ENCODE data around the gene CKS1B. TPM values are rescaled to one million over a fixed set of nuclear protein-coding genes. Genes with fewer than 3 reads are reported as not detected.

CKS1B gene
- total RNA-seq, 2 donors from 2014 or later = 33.5 to 47.5 TPM

GRCh38 chr1:154964359-154964758 lies 10.1 kb upstream of the CKS1B start:
- Histone ChIP-seq H3K4me3 (no peak overlapping the region), H3K27me3 (replicated peaks; ENCODE audit: insufficient read depth) (no peaks in the 10 kb centered on the region), H3K27ac (no peak overlapping the region), H3K4me1 (replicated peaks) (peaks cover 16% of the 10 kb centered on the region), H3K36me3 (peaks cover 0 to 14% of the 10 kb centered on the region in 2 donors), H3K9me3 (no peaks in the 10 kb centered on the region)
- DNase-seq (ENCODE audit: low spot score) = no peak
- intact Hi-C loops (cut with DNase I) = loop anchor here (5.0 kb wide), 2 partner anchors 33 to 88 kb away; partner anchors contain the start of gene ADAM15
- no peak for TF ChIP-seq POLR2AphosphoS5 (IDR thresholded peaks at IDR 0.05)
- no peak for TF ChIP-seq POLR2A (IDR thresholded peaks at IDR 0.05)
- TF ChIP-seq, protein P1, sequence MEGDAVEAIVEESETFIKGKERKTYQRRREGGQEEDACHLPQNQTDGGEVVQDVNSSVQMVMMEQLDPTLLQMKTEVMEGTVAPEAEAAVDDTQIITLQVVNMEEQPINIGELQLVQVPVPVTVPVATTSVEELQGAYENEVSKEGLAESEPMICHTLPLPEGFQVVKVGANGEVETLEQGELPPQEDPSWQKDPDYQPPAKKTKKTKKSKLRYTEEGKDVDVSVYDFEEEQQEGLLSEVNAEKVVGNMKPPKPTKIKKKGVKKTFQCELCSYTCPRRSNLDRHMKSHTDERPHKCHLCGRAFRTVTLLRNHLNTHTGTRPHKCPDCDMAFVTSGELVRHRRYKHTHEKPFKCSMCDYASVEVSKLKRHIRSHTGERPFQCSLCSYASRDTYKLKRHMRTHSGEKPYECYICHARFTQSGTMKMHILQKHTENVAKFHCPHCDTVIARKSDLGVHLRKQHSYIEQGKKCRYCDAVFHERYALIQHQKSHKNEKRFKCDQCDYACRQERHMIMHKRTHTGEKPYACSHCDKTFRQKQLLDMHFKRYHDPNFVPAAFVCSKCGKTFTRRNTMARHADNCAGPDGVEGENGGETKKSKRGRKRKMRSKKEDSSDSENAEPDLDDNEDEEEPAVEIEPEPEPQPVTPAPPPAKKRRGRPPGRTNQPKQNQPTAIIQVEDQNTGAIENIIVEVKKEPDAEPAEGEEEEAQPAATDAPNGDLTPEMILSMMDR (IDR thresholded peaks at IDR 0.05) = no peak
- WGBS = 86% methylated on average over 6 of the region's 6 CpGs

GRCh38 chr1:154966111-154966510 lies 8.4 kb upstream of the CKS1B start:
- peaks cover 0 to 14% of the 10 kb centered on the region in 2 donors for H3K36me3 ChIP-seq
- intact Hi-C loops (cut with DNase I) = no loop called here

DNA sequence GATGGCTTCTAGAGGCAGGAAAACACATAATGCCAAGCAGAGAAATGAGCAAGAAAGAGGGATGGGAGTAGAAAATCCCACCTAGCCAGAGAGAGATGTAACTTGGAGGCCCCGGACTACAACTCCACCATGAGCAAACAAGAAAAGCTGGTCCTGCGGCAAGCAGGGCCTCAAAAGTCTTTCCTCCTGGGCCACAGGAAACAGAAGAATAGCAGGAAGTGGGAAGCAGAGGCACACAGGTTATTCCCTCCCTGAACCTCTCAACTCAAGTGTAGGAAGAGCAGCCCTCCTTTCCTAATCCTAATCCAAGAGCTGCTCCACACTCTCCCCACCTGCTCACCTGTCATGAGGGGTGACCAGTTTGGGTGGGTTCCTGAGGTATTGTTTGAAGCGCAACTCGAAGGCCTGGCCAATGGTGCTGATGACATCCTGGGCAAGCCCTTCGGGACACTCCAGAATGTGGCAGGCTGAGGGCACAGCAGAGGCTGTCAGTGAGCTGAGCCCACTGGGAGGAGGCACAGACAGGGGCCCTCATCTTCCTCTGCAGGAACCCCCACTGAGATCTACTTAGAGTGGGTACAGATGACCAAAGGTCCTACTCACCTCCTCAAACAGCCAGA lies 7.0 kb upstream of the CKS1B start:
- H3K9me3 ChIP-seq = no peaks in the 10 kb centered on the region
- peak overlapping the region; percentile 19 to 99 for H3K27ac ChIP-seq
- DNase-seq (ENCODE audit: low spot score) = no peak
- intact Hi-C loops (cut with DNase I) = no loop called here
- no peaks in the 10 kb centered on the region for H3K27me3 ChIP-seq (replicated peaks; ENCODE audit: insufficient read depth)
- 70% methylated on average over 4 of the region's 5 CpGs for WGBS
- H3K4me3 ChIP-seq = no peak overlapping the region
- peaks cover 0 to 14% of the 10 kb centered on the region in 2 donors for H3K36me3 ChIP-seq
- H3K4me1 ChIP-seq (replicated peaks) = peaks cover 22% of the 10 kb centered on the region
- TF ChIP-seq POLR2AphosphoS5 (IDR thresholded peaks at IDR 0.05) (peak; percentile 26), POLR2A (IDR thresholded peaks at IDR 0.05) (no peak)

More at GRCh38 chr1:154966111-154966510, 8.4 kb upstream of the CKS1B start:
- Histone ChIP-seq H3K4me1 (replicated peaks) (peaks cover 15% of the 10 kb centered on the region), H3K4me3 (no peak overlapping the region), H3K9me3 (no peaks in the 10 kb centered on the region), H3K27ac (no peak overlapping the region), H3K27me3 (replicated peaks; ENCODE audit: insufficient read depth) (no peaks in the 10 kb centered on the region)
- TF ChIP-seq POLR2AphosphoS5 (IDR thresholded peaks at IDR 0.05) = no peak
- TF ChIP-seq, protein P1 (IDR thresholded peaks at IDR 0.05) = no peak
- 88% methylated on average over 7 of the region's 7 CpGs for WGBS
- no peak for DNase-seq (ENCODE audit: low spot score)

- Histone ChIP-seq H3K4me1 (replicated peaks) (peaks cover 14% of the 10 kb centered on the region), H3K4me3 (no peak overlapping the region)
Measured at GRCh38 chr1:154968731-154969130, 5.8 kb upstream of the CKS1B start.

GRCh38 chr1:154969246-154969645 lies 5.2 kb upstream of the CKS1B start:
- TF ChIP-seq, protein P1 (IDR thresholded peaks at IDR 0.05) = no peak
- TF ChIP-seq POLR2AphosphoS5 (IDR thresholded peaks at IDR 0.05) (no peak), POLR2A (IDR thresholded peaks at IDR 0.05) (no peak)
- H3K27ac ChIP-seq = peak overlapping the region; percentile 98 to 99
- peaks cover 0 to 14% of the 10 kb centered on the region in 2 donors for H3K36me3 ChIP-seq
- no peak for DNase-seq (ENCODE audit: low spot score)
- H3K9me3 ChIP-seq = no peaks in the 10 kb centered on the region
- no peaks in the 10 kb centered on the region for H3K27me3 ChIP-seq (replicated peaks; ENCODE audit: insufficient read depth)
- H3K4me1 ChIP-seq (replicated peaks) = peaks cover 14% of the 10 kb centered on the region
- peak overlapping the region in 1 of 2 donors; percentile 33 for H3K4me3 ChIP-seq
- intact Hi-C loops (cut with DNase I) = no loop called here
- 42% methylated on average over 5 of the region's 5 CpGs for WGBS

More at GRCh38 chr1:154968731-154969130, 5.8 kb upstream of the CKS1B start:
- H3K9me3 ChIP-seq = no peaks in the 10 kb centered on the region
- TF ChIP-seq, protein P1 (IDR thresholded peaks at IDR 0.05) = no peak
- no peak for TF ChIP-seq POLR2A (IDR thresholded peaks at IDR 0.05)
- TF ChIP-seq POLR2AphosphoS5 (IDR thresholded peaks at IDR 0.05) = no peak
- DNase-seq (ENCODE audit: low spot score) = no peak
- H3K36me3 ChIP-seq = peaks cover 0 to 14% of the 10 kb centered on the region in 2 donors
- WGBS = 92% methylated on average over 3 of the region's 3 CpGs
- H3K27me3 ChIP-seq (replicated peaks; ENCODE audit: insufficient read depth) = no peaks in the 10 kb centered on the region
- peak overlapping the region; percentile 98 to 99 for H3K27ac ChIP-seq
- intact Hi-C loops (cut with DNase I) = no loop called here
